ENCODE results near the gene RNF135. TPM values are rescaled to one million over a fixed set of nuclear protein-coding genes. Genes with fewer than 3 reads are reported as not detected.
"Not testable (repeated sequence)": the region's sequence is repeated elsewhere in the genome, so short reads cannot be mapped to it uniquely, and the experiment has no call there.

RNF135 gene
- total RNA-seq, 1 experiment from 2014 or later, result 11.2 TPM

- H4K20me1 ChIP-seq (ENCODE audit: insufficient read depth); H3K4me3 ChIP-seq (replicated peaks in 1 of 2; ENCODE audit: low read depth in 1 of 2, low read length in 2 of 2); CTCF ChIA-PET; POLR2A ChIA-PET; H2AFZ ChIP-seq (ENCODE audit: low read depth, low read length, poor library complexity, severe bottlenecking); H3K36me3 ChIP-seq (ENCODE audit: control insufficient read depth in 1 of 2, insufficient read depth in 2 of 2, low read length in 2 of 2); H3K27me3 ChIP-seq (ENCODE audit: insufficient read depth, low read length); ATAC-seq; intact Hi-C loops (cut with micrococcal nuclease); H3K9me2 ChIP-seq (ENCODE audit: insufficient read depth); H3K4me1 ChIP-seq (ENCODE audit: control insufficient read depth in 1 of 2, insufficient read depth in 2 of 2, low read length in 2 of 2); DNase-seq (ENCODE audit: low read depth, low spot score); H3K9ac ChIP-seq (ENCODE audit: low read length); H3K27ac ChIP-seq (ENCODE audit: low read depth, low read length); H3K4me2 ChIP-seq (ENCODE audit: low read length); BruUV-seq (replicated peaks); H3K9me3 ChIP-seq (ENCODE audit: control insufficient read depth in 1 of 2, insufficient read depth in 1 of 2, low read depth in 1 of 2, low read length in 2 of 2); H3K79me2 ChIP-seq (ENCODE audit: insufficient read depth, low read length); RAD21 ChIA-PET (ENCODE audit: low non-redundant PET in 1 of 2, low total read pairs in 2 of 2, uncharacterized antibody in 2 of 2, unreplicated experiment in 2 of 2): not testable (repeated sequence)
These were observed 52.3 kb downstream of the RNF135 start for GRCh38 chr17:31023171-31023570.

GRCh38 chr17:31031841-31032240 lies 61.0 kb downstream of the RNF135 start:
- H4K20me1 ChIP-seq (ENCODE audit: insufficient read depth), result no peaks in the 10 kb centered on the region
- H3K4me3 ChIP-seq (replicated peaks in 1 of 2; ENCODE audit: low read depth in 1 of 2, low read length in 2 of 2), result no peak overlapping the region
- ChIA-PET POLR2A (no interaction called here), RAD21 (ENCODE audit: low non-redundant PET in 1 of 2, low total read pairs in 2 of 2, uncharacterized antibody in 2 of 2, unreplicated experiment in 2 of 2) (no interaction called here), CTCF (no interaction called here)
- no peaks in the 10 kb centered on the region for H3K27me3 ChIP-seq (ENCODE audit: insufficient read depth, low read length)
- H3K9me3 ChIP-seq (ENCODE audit: control insufficient read depth in 1 of 2, insufficient read depth in 1 of 2, low read depth in 1 of 2, low read length in 2 of 2), result no peaks in the 10 kb centered on the region
- H3K9ac ChIP-seq (ENCODE audit: low read length), result no peak overlapping the region
- no peaks in the 10 kb centered on the region for H3K9me2 ChIP-seq (ENCODE audit: insufficient read depth)
- no peaks in the 10 kb centered on the region for H3K79me2 ChIP-seq (ENCODE audit: insufficient read depth, low read length)
- H3K27ac ChIP-seq (ENCODE audit: low read depth, low read length), result no peak overlapping the region
- intact Hi-C loops (cut with micrococcal nuclease), result no loop called here
- no TSS peak for BruUV-seq (replicated peaks)
- H2AFZ ChIP-seq (ENCODE audit: low read depth, low read length, poor library complexity, severe bottlenecking), result no peak overlapping the region
- no peaks in the 10 kb centered on the region for H3K4me1 ChIP-seq (ENCODE audit: control insufficient read depth in 1 of 2, insufficient read depth in 2 of 2, low read length in 2 of 2)
- ATAC-seq (no peak), DNase-seq (ENCODE audit: low read depth, low spot score) (no peak)
- TF ChIP-seq POLR2A (IDR thresholded peaks at IDR 0.05; ENCODE audit: borderline replicate concordance, extremely low read depth, insufficient read depth, insufficient read length) (no peak), POLR2AphosphoS5 (IDR thresholded peaks at IDR 0.05; ENCODE audit: low read depth, low read length) (no peak), EZH2phosphoT487 (IDR thresholded peaks at IDR 0.05; ENCODE audit: borderline replicate concordance) (no peak), ELF1 (IDR thresholded peaks at IDR 0.05; ENCODE audit: borderline replicate concordance, low read depth) (no peak), CBX3 (IDR thresholded peaks at IDR 0.05; ENCODE audit: low read depth) (no peak), EZH2 (IDR thresholded peaks at IDR 0.05) (no peak), FOSL1 (IDR thresholded peaks at IDR 0.05; ENCODE audit: low read depth) (no peak), SRF (IDR thresholded peaks at IDR 0.05; ENCODE audit: low read depth) (no peak), RAD21 (IDR thresholded peaks at IDR 0.05; ENCODE audit: low read depth) (no peak), ZFX (IDR thresholded peaks at IDR 0.05) (no peak), JUND (IDR thresholded peaks at IDR 0.05) (no peak), CEBPB (IDR thresholded peaks at IDR 0.05; ENCODE audit: low read depth) (no peak), YY1 (IDR thresholded peaks at IDR 0.05; ENCODE audit: extremely low read depth, insufficient replicate concordance, low read depth, low read length) (no peak), ATF3 (IDR thresholded peaks at IDR 0.05) (no peak)
- no peak overlapping the region for H3K4me2 ChIP-seq (ENCODE audit: low read length)
- no peaks in the 10 kb centered on the region for H3K36me3 ChIP-seq (ENCODE audit: control insufficient read depth in 1 of 2, insufficient read depth in 2 of 2, low read length in 2 of 2)

GRCh38 chr17:31035611-31036010 lies 64.8 kb downstream of the RNF135 start:
- BruUV-seq (replicated peaks); H3K4me3 ChIP-seq (replicated peaks in 1 of 2; ENCODE audit: low read depth in 1 of 2, low read length in 2 of 2); H3K36me3 ChIP-seq (ENCODE audit: control insufficient read depth in 1 of 2, insufficient read depth in 2 of 2, low read length in 2 of 2); H3K9me2 ChIP-seq (ENCODE audit: insufficient read depth); H3K9ac ChIP-seq (ENCODE audit: low read length); H3K4me1 ChIP-seq (ENCODE audit: control insufficient read depth in 1 of 2, insufficient read depth in 2 of 2, low read length in 2 of 2); H2AFZ ChIP-seq (ENCODE audit: low read depth, low read length, poor library complexity, severe bottlenecking); intact Hi-C loops (cut with micrococcal nuclease); POLR2A ChIA-PET; CTCF ChIA-PET; RAD21 ChIA-PET (ENCODE audit: low non-redundant PET in 1 of 2, low total read pairs in 2 of 2, uncharacterized antibody in 2 of 2, unreplicated experiment in 2 of 2); H3K27me3 ChIP-seq (ENCODE audit: insufficient read depth, low read length); H3K27ac ChIP-seq (ENCODE audit: low read depth, low read length); DNase-seq (ENCODE audit: low read depth, low spot score); H4K20me1 ChIP-seq (ENCODE audit: insufficient read depth); H3K79me2 ChIP-seq (ENCODE audit: insufficient read depth, low read length); ATAC-seq; H3K9me3 ChIP-seq (ENCODE audit: control insufficient read depth in 1 of 2, insufficient read depth in 1 of 2, low read depth in 1 of 2, low read length in 2 of 2); H3K4me2 ChIP-seq (ENCODE audit: low read length): not testable (repeated sequence)

Measured in HCT116 (cell line).